Activated naive CD4-positive, alpha-beta T cell treated with anti-CD3 and anti-CD28 coated beads, Interleukin-2, amount 50 U/mL, for 16 hours (primary cell): ENCODE data around the gene KRTAP10-5.
"Not testable (repeated sequence)": the region's sequence is repeated elsewhere in the genome, so short reads cannot be mapped to it uniquely, and the experiment has no call there.

ENCODE experiments used
- DNase-seq: peaks from one replicate; pipeline ENCODE4 v3.0.0-alpha.2; 2020

Gene KRTAP10-5

DNA sequence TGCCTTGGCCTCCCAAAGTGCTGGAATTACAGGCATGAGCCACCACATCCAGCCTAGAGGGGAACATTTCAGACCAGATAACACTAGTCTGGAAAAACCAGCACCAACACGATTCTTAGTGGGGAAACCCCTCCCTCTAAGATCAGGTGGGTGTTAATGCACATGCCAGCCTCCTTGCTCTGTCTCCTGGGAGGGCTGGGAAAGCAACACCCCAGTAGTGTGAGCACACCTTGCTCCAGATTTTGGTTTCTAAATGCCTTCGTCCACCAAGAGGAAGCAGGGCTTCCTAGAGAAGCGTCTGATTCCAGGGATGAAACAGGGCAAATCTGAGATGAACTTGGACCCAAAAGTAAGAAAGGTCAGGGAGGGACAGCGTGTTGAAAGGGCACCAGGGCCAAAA lies 9.1 kb downstream of the KRTAP10-5 start:
- no peak for DNase-seq

DNA sequence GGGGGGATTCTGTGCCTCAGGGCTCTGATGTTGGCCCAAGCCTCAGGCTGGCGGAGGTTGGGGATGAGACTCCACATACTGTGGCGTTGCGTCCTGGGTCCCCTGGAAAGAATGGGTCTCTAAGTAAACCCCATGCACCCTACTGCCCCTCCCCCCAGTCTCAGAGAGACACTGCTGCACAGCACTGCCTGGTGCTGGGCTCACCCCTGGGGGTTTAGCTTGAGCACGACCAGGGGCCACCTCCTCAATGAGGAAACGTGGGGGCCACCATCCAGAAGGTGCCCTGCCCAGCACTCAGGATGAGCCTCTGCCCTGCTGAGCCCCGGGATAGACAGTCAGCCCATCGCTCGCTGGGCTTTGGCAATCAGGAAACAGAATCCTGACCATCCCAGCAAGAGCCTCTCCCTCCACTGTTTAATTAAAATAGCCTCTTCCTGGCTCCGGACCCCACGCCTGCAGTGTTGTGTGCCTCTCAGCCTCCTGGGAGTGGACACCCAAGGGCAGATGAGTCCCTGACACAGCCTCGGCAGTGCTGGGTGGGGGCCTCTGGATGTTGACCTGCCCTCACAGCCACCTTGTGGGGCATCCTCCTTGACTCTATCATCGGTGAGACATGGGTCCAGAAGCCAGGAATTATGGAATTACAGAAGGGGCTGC lies 10.4 kb downstream of the KRTAP10-5 start:
- DNase-seq, result no peak

DNA sequence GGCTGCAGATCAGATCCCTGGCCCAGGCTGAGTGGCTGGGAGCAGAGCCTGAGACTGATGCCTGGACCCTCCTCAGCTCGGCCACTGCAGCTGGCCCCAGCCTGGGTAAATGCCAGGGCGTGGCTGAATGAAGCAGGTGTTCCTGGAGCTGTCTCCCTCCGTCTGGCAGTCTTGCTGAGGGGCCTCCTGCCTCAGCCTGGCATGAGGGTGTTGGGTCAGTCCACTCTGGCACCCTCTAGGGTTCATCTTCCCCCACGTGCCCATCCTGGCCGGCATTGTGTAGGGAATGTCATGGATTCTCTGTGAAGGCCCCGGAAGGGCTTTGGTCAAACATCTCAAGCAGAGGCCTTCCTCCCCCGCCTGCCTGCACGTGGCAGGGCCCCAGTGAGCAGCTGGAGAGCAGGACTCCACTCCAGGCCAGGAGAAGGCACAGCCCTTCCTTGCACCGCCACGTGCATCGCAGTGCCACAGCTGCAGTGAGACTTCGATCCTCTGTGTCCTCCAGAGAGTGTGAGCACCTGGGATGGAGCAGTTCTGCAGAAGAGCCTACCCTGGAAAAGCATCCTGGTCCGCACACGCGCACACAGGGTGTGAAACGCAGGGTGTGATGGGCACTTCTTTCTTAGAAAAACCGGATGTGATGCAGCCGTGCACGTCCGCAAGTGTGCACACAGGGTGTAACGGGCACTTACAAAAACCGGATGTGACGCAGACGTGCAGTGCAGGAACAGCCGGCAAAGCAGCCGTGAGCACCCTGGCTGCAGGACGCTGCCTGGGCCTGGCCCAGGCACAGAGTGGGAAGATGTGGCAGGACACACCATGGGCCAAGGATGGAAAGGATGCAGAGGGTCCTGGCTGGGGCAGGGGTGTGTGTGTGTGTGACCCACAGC lies 11.5 kb downstream of the KRTAP10-5 start:
- DNase-seq, result no peak

- DNase-seq, result no peak
These were observed 12.1 kb downstream of the KRTAP10-5 start for GRCh38 chr21:44568261-44568660.

GRCh38 chr21:44567481-44568171 lies 12.8 kb downstream of the KRTAP10-5 start:
- DNase-seq, result no peak

DNA sequence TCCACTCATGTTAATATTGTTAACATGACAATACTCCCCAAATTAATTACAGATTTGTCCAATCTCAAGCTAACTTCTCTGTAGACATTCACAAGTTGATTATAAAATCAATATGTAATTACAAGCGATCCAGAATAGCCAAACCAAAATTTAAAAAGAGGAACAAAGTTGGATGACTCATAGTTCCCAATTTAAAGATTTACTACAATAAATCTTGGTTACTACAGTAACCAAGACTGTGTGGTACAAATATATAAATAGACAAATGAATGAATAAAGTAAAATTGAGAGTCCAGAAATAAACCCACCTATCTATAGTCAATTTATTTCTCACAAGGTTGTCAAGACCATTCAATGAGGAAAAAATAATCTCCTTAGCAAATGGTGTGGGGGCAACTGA lies 14.0 kb downstream of the KRTAP10-5 start:
- DNase-seq, result no peak

DNA sequence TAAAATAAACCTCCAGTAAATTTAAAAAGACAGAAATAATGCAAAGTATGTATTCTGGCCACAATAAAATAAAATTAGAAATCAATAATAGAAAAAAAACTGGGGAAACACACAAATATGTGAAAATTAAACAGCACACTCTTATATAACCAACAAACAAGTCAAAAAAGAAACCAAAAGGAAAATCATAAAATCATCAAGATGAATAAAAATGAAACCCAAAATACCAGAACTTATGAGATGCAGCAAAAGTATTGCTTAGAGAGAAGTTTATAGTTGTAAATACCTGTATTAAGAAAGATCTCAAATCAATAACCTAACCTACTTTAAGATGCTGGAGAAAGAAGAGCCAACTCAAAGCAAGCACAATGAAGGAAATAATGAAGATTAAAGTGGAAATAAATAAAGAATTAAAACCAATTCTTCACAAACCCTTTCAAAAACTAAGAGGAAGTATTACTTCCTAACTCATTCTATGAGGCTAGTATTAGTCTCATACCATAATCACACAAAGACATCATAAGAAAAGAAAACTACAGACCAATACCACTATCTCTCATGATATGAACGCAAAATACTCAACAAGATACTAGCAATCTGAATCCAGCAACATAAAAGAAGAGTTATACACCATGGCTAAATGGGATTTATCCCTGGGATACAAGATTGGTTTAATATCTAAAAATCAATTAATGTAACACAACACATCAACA lies 15.4 kb downstream of the KRTAP10-5 start:
- no peak for DNase-seq

GRCh38 chr21:44564099-44564498 lies 16.3 kb downstream of the KRTAP10-5 start:
- DNase-seq, result no peak

GRCh38 chr21:44558695-44559094 lies 21.7 kb downstream of the KRTAP10-5 start, which contains the start of gene KRTAP10-3:
TSS of gene KRTAP10-3 (minus strand) at chr21:44558795. CDS start at chr21:44558715, 80 bp downstream.
- no peak for DNase-seq

- not testable (repeated sequence) for DNase-seq
These were observed 22.1 kb downstream of the KRTAP10-5 start for GRCh38 chr21:44558329-44558675.

GRCh38 chr21:44557491-44558328 lies 22.7 kb downstream of the KRTAP10-5 start:
- no peak for DNase-seq

DNA sequence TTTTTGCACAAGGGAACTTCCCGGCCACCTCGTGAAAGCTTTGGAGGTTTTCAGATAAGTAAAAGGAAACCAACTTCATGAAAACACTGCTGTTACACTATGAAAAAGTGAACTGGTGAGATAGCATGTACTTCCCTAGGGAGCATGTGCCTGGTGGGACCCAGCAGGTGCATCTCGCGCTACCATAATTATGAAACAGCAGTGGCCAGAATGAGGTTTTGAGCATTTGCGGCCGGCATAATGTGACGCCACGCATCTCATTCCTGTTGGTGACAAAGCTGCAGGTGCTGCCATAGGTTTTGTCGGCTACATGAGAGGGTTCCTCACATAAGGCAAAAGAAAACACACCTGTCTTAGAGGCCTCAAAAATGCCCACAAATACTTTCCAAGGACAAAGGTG lies 23.5 kb downstream of the KRTAP10-5 start:
- no peak for DNase-seq

GRCh38 chr21:44555200-44555875 lies 25.1 kb downstream of the KRTAP10-5 start:
- DNase-seq, result no peak

DNA sequence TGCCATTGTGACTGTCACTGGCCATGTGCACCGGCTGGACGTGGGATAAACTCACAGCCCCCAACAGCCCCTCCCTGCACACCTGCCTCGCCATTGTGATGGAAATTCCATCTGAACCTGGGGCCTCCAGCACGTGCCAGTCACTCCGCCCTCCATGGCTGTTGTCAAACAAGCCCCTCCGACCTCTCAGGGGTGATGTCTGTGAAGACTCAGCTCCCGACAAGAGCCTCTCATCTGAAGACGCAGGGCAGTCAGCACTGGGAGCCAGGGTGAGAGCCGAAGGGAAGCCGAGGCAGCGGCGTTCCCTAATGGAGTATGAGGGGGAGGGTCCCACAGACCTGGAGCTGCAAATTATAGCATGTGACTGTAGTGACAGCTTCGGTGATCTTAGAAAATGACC lies 27.7 kb downstream of the KRTAP10-5 start:
- no peak for DNase-seq

DNA sequence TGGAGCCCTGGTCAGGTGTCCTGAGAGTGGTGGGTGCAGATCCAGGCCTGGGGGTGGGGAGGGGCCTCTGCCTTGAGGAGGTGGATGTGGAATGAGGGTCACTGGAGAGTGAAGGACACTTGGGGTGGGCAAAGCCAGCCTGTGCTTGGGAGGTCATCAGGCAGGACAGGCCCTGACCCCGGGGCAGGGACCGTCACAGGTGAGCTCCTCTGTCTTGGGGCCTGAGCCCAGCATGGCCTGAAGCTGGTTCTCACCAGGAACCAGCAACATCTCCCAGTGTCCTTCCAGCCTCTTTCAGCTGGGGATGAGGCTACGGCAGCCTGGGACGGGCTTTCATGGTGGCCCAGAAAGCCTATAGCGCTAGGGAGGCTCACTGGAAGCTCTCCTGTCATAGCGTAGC lies 28.3 kb downstream of the KRTAP10-5 start:
- no peak for DNase-seq

GRCh38 chr21:44551340-44551961 lies 29.0 kb downstream of the KRTAP10-5 start, which contains the start of gene KRTAP10-2:
TSS of gene KRTAP10-2 (minus strand) at chr21:44551505. CDS start at chr21:44551458, 47 bp downstream.
- DNase-seq, result no peak

DNA sequence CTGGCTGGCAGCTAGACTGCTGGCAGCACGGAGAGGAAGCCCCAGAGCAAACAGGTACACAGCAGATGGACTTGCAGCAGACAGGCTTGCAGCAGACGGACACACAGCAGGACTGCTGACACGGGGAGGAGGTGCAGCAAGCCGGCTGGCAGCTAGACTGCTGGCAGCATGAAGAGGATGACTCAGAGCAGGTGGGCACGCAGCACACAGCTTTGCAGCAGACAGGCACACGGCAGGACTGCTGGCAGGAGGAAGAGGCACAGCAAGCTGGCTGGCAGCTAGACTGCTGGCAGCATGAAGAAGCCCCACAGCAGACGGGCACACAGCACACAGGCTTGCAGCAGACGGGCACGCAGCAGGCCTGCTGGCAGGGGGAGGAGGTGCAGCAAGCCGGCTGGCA lies 29.6 kb downstream of the KRTAP10-5 start:
- no peak for DNase-seq

- not testable (repeated sequence) for DNase-seq
These were observed 30.1 kb downstream of the KRTAP10-5 start for GRCh38 chr21:44550285-44550684.

GRCh38 chr21:44549525-44550211 lies 30.7 kb downstream of the KRTAP10-5 start:
- DNase-seq, result no peak

DNA sequence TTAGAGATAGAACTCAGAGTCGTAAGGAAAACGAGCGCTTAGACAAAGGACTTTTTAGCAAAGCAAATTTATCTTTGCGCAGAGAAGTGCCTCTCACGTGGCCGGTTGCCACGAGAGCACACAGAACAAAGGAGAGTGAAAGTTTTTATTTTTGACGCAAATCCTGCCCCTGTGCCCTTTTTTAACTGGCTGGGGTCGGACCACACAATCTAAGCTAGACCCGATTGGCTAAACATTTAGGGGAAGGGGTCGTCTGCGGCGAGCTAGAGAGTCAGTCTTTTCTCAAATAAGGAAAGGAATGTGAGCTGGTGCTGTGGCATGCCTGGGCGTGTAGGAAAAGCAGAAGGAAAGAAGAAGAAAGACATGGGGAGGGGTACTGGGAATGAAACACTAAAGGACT lies 31.5 kb downstream of the KRTAP10-5 start:
- DNase-seq, result no peak
